PC-9 (cell line): ENCODE results near the gene DHRSX.

Source experiments
- EZH2 ChIP-seq: fragments of 200-600 bp; sonication (generic); IDR thresholded peaks from 2 replicates; pipeline ENCODE4 v1.8.0; 2017; ENCODE audit warnings: antibody characterized with exemption, low read depth
- TF ChIP-seq, protein P1 (sequence below): fragments of 200-600 bp; sonication (generic); conservative IDR thresholded peaks from 2 replicates; pipeline ENCODE4 v1.6.1; 2017; ENCODE audit warnings: mixed run types, antibody characterized with exemption, mild to moderate bottlenecking, moderate library complexity

- TF ChIP-seq, protein P1, sequence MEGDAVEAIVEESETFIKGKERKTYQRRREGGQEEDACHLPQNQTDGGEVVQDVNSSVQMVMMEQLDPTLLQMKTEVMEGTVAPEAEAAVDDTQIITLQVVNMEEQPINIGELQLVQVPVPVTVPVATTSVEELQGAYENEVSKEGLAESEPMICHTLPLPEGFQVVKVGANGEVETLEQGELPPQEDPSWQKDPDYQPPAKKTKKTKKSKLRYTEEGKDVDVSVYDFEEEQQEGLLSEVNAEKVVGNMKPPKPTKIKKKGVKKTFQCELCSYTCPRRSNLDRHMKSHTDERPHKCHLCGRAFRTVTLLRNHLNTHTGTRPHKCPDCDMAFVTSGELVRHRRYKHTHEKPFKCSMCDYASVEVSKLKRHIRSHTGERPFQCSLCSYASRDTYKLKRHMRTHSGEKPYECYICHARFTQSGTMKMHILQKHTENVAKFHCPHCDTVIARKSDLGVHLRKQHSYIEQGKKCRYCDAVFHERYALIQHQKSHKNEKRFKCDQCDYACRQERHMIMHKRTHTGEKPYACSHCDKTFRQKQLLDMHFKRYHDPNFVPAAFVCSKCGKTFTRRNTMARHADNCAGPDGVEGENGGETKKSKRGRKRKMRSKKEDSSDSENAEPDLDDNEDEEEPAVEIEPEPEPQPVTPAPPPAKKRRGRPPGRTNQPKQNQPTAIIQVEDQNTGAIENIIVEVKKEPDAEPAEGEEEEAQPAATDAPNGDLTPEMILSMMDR, result no peak
- TF ChIP-seq EZH2, result no peak
Measured at GRCh38 chrX:2193273-2193592, 307.5 kb downstream of the DHRSX start.
